Ecto neural progenitor cell (in vitro differentiated cells): ENCODE results near the gene CRAT.

Experiments used
- DNase-seq: peaks from one replicate; pipeline ENCODE4 v3.0.0-alpha.2; 2018; ENCODE audit warnings: low spot score

Gene CRAT

DNA sequence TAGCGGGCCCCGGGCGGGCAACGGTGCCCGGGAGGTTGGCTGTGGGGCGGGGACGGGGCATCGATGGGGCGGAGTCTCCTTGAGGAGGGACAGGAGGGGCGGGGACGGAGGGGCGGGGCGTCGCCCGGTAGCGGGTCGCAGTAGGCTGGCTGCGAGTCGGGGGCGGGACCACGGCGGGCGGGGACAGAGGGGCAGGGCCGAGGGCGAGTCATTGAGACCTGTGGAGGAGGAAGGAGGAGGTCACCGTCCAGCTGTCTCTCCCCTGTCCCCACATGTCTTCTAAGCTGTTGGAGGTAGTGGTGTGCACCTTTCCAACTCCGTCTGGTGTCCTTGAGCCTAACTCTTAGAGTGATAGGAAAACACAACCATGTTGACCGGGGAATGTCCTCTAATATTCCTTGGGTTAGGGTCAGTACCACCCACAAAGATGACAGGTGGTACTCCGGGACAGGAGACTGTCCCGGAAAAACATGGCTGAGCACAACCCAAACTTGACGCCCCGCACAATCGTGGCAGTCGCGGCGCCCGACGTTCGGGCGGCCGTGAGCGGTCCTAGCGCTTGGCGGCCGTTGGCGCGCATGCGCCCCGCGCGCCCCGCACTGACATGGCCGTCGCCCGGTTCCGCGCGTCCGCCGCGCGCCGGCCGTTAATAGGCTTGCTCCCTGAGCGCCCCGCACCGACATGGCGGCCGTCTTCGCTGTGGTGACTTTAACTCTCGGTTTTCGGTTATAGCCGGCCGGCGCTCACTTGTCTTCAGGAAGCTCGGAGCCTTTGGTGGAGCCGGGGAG is at the start of gene CRAT, which contains the start of gene PTPA:
CRAT (minus strand) TSS at position 54 of the 788 bp plus-strand sequence. CDS start 284 bp downstream, outside the sequence.
PTPA (plus strand) TSS at position 676 of the 788 bp plus-strand sequence. CDS start 186 bp downstream, outside the sequence.
- peak; percentile 98 for DNase-seq

DNA sequence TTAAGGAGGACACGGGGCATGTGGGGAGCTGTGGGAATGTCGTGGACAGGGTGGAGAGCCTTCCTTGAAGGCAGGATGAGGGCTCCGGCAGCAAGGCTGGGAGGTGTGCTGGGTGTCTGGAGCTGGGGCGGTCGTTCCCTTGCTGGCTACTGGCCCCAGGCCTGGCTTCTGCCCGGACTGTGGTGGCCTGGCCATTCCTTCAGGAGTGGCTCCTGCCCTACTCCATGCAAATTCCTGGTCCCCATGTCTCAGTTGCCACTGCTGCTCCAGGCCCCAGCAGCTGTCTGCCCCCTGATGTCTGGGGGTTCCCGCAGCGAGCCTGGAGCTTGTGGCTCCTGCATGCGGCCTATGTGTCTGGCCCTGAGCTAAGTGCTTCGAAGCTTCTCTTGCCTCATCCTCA is 45.6 kb upstream of the CRAT start:
- DNase-seq, result no peak

DNA sequence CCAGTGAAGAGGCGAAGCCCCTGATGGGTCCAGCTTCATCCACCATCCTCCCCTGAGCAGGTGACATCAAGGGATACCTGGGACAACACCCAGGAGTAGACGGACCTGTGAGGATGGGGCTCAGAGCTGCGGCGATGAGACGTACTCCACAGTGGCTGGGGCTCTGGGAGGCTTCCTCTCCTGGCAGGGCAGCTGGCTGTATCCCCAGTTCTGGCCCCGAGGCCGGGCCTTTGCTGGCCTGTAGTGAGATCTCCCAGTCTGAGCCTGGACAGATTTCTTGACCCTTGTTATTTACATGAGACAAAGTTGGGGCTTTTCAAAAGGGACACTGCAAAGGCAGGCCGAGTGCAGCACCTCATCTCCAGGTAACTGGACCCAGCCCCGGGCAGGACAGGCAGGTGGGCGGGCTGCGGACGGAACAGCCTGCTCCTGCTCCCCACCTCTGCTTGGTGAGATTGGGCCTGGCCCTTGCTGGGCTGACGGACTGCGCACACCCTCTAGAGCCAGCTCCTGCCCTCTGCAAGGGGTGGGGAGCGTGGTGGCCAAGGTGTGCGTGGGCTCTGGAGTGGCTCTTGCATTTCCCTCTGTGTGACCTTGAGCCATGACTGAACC is 44.4 kb upstream of the CRAT start:
- DNase-seq, result no peak

DNA sequence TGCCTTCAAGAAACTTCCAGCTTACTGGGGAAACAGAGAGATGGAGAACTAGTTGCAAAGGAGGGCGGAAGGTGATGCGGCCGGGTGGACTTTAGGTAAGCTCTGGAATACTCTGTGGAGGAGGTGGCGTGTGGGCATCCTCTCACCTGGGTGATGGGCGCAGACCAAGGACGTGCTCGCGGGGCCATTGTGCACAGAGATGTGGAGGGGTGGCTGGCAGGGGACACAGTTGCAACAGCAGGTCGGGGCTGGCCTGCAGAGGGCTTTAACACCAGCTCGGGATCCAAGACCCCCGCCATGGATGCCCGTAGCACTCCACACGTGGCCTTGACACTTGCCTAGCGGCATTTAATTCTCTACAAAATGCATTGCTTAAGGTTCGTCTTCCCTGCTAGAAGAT is 40.9 kb upstream of the CRAT start:
- no peak for DNase-seq

DNA sequence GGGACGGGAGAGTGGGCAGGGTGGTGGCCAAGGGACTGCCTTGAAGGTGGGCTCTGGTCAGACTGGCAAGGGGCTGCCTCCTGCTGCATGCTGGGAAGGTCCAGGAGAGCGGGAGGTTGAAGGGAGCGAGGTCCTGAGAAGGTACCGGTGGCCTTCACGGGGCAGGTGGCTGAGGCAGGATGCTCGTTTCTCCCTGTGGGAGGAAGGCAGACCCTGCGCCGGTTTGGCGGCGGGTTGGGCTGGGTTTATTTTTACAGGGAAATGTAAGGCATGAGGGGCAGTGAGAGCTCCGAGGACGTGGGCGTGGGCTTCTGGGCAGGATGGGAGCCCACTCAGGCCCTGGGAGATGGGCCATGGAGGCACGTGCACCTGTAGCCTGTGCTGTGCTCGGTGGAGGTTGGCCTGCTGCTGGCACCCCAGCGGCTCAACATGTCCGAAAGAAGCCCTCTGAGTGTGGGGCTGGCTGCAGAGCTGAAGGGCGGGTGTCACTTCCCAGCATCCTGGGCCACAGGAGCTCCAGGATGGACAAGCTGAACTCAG is 40.1 kb upstream of the CRAT start:
- no peak for DNase-seq

DNA sequence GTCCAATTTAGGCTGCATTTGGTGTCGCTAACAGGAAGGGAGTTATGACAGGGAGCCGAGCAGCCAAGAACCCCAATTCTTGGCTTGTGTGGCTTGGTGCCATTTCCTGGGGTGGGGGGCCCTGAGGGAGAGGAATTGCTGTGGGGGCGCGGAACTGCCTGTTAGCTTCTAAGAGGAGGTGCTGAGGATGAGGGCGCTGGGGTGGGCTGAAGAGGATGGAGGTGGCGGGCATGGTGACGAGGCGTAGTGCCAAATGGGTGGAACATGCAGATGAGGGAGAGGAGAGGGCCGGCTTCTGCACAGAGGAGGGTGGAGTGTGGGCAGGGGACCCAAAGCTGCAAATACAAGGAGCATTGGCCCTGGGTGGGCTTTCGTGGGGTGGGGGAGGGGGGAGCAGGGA is 39.5 kb upstream of the CRAT start:
- DNase-seq, result no peak

DNA sequence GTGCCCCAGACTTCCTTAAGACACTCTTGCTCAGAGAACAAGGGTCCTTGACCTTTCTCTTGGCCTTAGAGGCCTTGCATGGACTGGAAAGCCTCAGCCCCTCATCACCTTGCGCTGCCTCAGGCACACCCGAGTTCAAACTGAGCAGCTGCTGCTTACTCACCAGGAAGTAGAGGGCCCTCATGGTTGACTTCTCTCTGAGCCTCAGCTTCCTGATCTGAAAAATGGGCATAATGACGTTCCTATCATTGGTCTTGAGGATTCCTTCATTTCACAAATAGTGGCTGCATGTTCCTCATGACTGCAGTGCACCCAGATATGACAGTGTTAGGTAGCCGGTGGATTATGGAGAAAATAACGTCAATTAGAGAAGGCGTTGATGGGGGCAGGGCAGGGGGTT is 38.8 kb upstream of the CRAT start:
- no peak for DNase-seq

DNA sequence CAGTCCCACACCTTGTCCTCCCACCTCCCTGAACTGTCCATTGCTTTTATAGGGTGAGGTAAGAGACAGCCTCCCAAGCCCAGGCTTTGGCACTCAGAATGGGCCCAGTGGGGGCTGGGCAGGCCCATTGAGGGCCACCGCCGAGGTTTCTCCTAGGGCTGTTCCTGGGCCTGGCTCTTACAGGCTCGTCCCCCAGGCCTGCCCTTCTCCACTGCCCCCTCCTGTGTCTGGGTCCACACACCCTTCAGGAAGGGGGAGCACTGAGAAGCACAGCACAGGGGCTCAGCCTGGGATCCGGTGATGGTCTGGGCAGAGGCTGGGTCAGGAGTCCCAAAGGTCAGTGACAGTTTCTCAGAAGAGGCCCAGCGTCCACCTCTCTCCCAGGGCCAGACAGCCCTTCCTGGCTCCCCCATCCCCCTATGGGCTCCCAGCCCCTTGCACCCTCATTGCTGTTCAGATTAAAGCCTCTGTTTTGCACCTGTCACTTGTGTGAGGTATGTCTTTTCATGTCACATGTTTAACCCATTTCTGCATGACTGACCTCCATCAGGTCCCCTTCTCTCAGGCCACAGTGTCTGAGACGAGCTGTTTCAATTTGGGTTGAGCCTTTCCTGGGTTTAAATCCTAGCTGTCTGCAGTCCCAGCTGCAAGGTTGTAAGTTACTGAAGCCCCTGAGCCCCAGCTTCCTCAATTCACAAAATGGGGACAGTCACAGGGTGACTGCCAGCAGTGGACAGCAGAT is 38.0 kb upstream of the CRAT start:
- DNase-seq, result no peak

DNA sequence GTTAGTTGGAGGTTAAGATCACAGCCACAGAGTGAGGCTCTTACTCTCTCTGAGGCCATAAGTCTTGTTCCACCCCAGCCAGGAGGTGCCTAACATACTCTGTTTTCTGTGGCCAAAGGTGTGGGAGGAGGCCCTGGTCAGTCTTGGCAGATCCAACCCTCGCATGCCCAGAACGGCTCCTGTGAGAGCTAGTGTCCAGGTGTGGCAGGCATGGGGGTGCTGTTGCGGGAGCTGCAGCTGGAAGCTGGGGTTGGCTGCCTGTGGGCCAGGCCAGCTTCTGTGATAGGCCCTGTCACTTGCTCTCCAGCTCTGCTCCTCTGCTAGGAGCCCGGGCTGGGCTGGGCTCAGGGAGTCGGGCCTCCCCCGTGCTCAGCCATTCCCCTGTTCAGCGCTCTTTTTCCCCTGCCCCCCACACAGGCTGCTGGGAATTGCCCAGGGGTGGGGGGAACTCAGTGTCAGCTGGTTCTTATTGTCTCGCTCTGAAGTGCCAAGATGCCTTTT is 35.9 kb upstream of the CRAT start:
- no peak for DNase-seq

DNA sequence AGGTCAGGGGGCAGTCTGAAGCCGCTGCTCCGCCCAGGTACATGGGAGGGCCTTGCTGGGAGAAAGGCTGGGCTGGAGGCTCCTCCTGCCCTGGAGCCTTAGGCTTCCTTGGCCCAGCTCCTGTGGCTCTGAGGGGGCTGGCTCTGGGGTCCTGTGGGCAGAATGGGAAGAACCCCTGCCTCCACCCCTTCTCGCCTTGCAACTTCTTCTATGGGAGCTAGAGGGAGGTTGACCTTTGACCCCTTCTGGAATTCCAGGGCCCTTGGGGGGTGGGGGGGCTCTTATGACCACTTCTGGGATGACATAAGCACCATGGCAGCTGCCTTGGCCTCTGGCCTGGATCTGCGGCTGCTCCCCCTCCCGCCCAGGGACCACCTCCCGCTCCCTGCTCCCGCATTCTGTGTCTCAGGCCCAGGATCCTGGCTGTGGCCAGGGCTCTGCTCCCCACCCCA is 35.3 kb upstream of the CRAT start:
- DNase-seq, result peak; percentile 79

DNA sequence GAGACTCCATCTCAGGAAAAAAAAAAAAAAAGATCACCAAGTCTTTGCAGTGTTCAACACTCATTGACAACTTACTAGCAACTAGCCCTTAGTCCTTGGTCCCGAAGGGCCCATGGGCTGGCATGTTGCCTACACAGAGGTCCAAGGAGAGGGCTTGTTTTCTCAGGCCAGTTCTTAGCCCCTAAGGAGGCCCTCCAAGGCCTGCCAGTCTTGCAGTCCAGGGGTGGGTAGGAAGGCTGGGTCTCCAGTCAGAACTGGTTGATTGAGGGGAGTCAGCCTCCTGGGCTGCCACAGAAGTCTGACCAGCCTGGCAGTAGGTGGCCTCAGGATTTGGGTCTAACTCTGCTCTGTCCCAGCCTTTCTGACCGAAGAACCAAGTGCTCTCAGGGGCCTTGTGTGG is 34.7 kb upstream of the CRAT start:
- no peak for DNase-seq

DNA sequence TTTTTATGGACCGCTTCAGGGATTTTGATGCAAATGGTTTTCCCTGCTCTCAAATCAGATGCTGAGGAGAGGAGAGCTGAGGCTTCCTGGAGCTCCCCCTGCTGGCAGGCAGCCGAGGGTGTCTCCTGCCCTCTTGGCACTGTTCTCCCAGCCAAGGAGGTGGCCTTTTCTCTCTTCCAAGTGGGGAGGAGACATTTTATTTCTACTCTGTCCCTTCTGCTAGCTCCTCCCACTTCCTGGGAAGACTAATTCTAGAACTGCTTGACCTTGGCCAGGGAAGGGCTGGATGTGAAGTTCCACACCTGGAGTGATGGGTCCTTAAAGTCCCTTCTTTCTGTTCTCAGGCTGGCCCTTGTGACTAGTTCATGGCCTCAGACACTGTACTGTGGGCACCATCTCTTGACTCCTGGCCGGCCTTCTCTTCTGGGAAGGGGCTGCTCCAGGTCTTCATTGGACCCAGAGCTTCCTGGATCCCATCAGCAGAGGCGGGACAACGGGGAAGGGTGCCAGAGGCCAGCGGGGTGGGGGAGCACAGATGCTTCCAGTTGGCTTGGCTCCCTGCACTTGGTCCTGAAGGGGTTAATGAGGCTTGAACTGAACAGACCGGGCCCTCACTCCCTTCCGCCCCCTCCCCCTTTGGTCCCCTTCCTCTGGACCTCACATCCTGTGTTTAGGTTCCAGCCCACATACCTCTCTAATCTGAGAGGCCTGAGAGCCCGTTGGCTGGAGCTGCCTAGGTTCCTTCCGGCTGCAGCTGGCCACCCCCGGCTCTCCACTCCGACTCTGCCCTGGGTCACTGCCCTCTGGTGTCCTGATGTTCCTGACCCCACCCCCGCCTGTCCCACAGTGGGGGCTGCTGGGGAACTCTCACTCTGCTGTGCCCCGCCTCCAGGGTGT is 32.7 kb upstream of the CRAT start:
- peak; percentile 84 for DNase-seq

DNA sequence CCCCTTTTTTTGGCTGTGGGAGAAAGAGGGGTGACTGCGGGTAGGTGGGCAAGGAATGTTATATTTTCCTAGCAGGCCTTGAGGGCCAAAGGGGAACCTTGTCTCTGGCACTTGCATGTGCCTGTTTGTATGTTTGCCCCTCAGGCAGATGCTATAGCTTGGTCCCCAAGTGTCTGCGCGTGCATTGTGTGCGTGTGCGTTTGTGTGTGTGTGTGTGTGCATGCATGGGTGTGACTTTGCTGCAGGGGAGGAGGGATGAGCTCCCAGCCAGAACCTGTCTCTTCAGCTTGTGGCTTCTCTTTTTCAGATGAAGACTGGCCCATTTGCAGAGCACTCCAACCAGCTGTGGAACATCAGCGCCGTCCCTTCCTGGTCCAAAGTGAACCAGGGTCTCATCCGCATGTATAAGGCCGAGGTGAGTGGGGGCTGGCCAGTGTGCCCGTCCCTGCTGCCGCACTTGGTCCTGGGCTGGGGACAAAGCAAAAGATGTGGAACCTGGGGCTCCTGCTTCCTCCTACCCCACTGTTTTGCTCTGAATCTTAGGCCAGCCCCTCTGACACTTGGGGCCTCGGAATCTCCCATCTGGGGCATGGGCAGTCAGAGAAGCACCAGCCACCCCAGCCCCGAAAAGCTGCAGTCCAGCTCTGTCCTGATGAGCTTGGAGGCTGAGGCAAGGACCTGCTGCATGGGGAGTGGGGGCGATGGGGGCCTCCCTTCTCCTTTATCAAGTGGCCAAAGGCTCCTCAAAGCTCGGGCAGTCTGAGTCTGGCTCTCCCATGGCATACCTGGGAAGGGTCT is 31.7 kb upstream of the CRAT start:
- no peak for DNase-seq

DNA sequence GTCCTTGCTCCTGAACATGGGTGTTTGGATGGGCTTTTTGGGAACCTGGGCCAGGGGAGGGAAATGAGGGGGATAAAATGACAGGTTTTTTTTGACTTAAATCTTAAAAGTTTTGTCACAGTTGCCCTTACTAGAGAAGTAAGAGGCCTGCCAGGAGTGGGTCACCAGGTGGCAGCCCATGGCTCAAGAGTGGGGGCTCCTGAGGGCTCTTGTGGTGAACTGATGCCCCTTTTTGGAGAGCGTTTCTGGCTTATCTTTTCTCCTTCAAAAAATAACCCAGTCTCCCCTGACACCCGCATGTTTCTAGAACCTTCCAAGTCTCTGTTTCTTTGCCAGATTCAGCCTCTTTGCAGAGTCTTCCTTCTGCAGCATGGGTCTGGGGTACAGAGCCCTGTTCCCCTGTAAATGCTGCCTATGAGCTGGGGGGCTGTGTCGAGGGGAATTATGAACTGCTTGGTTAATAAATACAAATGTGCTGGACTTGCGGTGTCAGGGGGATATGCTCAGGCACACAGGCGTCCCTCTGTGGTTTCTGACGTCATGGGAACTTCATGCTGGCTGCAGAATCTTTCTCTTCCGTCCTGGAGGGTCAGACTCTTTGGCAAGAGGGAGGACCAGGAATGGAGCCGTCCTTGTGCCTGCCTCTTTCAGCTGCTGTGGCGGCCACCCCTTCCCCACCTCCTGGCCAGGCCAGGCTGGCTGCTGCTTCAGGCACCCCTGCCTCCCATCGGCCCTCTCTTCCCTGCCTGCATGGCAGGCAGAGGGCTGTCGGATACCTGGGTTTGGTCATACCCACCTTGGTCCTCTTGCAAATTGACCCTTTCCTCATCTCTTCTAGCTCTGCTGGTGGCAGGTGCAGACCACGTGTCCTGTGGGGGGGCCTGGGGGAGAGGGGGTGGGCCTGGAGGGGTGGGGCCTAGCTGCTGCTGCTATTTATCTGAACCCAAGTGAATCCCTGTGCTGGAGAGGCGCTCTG is 30.8 kb upstream of the CRAT start:
- no peak for DNase-seq

DNA sequence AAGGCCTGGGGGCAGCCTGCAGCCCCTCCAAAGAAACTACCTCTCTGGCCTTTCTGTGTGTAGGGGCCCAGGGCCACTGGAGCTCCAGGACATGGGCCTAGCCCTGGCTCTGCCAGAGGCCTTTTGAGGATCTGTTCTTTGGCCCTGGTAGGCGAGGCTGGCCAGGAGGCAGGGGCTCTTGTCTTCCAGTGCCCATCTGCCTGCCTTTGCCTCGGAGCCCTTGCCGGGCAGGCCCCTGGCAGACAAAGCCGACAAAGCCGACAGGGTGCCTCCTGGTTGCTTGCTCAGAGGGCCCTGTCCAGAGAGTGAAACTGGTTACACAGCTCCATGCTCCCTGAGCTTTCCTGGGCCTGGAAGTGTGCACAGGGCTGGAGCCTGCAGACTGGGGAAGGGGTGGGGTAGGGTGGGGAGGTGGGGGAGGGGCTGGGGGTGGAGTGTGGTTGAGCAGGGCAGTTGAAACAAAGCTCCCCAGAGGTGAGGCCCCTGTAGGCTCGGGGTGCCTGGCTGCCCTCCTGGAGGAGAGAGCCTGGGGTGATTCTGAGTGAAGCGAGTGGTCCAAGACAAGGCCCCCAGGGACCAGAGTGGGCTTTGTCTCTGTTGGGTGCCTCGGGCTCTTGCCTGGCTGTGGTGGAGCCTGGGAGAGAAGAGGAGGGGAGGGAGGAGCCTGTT is 29.9 kb upstream of the CRAT start:
- peak; percentile 75 for DNase-seq

DNA sequence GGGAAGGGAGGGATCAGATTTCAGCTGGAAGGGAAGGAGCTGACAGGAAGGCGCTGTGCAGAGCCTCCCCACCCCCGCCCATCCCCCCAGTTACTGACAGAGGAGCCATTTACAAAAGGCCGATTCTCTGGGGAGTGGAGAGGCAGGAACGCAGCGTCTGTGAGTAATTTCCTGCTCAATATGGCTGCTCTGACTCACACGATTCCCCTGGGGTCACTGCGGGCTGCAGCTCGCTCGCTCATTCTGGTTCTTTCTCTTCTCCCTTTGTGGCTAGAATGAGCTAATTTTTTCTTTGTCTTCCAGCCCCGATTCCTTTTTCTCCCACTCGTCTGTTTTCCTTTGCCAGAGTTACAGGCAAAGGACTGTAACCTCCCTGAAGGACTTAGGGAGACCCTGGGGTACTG is 29.4 kb upstream of the CRAT start:
- DNase-seq, result peak; percentile 86

DNA sequence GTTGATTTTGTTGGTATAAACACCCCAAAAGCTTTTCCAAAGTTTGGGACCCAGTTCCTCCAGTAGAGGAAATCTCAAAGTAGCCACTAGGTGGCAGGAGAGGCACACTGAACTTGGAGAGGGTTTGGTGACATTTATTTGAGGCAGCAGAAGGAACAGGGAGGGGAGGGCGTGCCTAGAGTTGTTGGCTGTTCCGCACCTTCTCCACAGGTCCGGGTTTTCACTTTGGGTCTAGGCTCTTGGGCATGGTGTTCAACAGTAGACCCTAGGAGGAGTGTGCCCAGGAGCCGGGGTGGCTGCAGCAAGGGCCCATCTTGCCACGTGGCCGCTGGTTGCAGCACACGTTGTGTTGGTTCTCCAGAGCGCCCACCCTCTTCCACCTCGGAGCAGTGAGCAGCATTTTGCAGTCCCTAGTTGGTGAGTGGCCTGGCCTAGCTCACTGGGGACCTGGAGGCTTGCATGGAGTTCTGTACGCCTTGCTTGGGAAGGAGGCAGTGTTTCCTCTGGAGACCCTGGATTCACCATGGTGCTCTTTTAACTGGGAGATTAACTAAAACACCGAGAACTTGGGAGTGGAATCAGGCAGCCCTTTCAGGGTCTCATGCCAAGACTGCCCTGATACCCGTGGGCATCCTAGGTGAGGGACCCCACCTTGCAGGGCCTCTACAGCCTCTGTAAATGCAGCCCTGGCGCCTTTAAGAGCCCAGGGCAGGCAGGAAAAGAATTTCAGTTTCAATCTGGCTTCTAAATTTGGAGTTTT is 28.8 kb upstream of the CRAT start:
- peak; percentile 83 for DNase-seq
